SKM-1 treated with dmso at 0.1 percent for 144 hours (cell line): ENCODE data around the gene CST1.
"Not testable (repeated sequence)": the region's sequence is repeated elsewhere in the genome, so short reads cannot be mapped to it uniquely, and the experiment has no call there.

Experiments used
- DNase-seq: peaks from one replicate; lab custom pipeline; 2025; ENCODE audit not compliant: unreplicated experiment; lab: John Stamatoyannopoulos, UW

Gene CST1, protein sequence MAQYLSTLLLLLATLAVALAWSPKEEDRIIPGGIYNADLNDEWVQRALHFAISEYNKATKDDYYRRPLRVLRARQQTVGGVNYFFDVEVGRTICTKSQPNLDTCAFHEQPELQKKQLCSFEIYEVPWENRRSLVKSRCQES

GRCh38 chr20:23750786-23751185, at the start of gene CST1:
Gene CST1 (minus strand): TSS chr20:23750935. CDS start chr20:23750866, 69 bp downstream.
- not testable (repeated sequence) for DNase-seq

DNA sequence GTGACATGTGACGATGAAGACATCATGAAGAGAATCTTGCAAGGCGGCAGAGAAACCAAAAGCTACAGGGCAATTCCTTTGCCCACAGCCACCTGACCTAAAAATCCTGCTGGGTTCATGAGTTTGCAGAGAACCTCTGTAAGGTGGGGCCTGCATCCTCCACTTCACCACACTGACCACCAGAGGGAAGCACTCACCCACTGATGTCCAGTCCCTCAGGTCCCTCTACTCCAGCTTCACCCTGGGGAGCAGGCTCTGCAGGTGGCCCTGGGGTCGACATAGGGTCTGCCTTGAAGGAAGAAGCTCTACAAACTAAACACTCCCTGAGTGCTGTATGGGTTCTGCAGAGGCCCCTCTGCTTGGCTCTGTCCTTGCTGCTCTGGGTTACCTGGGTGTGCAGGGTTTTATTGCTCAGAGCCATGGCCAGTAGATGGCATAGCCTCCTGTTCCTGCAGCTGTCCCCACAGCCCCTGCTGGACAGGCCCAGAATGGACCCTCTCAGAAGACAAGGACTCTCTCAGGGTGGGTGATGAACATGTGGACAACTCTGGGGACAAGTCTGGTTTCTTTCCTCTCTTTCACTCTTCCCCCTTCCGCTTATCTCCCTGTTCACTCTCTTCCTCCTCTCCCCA, 48.6 kb upstream of the CST1 start:
- not testable (repeated sequence) for DNase-seq

GRCh38 chr20:23795526-23795925, 44.8 kb upstream of the CST1 start:
- DNase-seq: no peak

DNA sequence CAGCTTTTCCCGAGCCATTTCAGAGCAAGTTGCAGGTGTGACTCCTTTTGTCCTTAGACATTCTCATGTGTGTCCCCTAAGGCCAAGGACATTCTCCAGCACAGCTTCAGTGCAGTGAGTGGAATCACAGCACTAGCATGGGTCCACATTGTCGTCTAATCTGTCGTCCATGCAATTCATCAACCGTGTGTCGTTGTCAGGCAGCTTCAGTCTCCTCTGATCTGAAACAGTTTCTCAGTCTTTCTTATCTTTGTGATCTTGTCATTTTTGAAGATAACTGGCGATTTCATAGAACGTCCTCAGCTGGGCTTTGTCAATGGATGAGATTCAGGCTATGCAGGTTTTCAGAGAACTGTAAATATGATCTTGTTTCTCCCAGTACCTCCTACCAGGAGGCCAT, 44.1 kb upstream of the CST1 start:
- DNase-seq: no peak

DNA sequence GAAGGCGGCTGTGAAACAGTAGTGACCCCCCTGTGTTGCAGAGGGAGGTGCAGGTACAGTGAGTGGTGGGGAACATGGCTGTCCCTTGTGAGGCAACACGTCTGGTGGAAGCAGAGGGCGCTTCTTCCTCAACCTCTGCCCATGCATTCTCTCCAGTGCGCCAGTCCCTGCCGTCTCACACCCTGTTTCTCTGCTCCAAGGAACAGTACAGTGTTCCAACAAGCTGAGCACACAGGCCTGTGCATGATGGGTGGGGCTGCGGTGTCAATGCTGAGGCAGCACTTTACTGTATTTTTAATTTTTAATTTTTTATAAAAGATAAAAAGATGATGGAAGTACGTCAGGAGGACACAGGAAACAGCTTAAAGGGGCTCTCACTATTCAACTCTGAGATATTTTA, 43.3 kb upstream of the CST1 start:
- no peak for DNase-seq

GRCh38 chr20:23783447-23783846, 32.7 kb upstream of the CST1 start:
- no peak for DNase-seq

DNA sequence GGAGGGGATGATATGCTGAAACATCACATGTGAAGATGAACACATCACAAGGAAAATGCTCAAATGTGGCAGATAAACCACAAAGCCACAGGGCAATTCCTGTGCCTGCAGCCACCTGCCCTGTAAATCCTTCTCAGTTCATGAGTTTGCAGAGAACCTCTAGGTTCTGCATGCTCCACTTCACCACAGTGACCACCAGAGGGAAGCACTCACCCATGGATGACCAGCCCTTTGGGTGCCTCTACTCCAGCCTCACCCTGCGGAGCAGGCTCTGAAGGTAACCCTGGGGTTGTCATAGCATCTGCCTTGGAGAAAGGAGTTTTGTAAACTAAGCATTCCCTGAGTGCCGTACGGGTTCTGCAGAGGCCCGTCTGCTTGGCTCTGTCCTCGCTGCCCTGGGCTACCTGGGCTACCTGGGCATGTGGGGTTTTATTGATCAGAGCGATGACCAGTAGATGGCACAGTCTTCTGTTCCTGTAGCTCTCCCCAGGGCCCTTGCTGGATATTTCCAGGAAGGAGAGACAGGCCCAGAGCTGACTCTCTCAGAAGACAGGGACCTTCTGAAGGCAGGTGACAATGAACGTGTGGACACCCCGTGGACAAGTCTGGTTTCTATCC, 31.7 kb upstream of the CST1 start:
- DNase-seq: no peak

- not testable (repeated sequence) for DNase-seq
Measured at GRCh38 chr20:23778676-23779075, 27.9 kb upstream of the CST1 start.

- DNase-seq: not testable (repeated sequence)
Measured at GRCh38 chr20:23777380-23777779, 26.6 kb upstream of the CST1 start.

- DNase-seq: no peak
Measured at GRCh38 chr20:23776067-23776771, 25.5 kb upstream of the CST1 start.

GRCh38 chr20:23774081-23774480, 23.3 kb upstream of the CST1 start:
- no peak for DNase-seq

DNA sequence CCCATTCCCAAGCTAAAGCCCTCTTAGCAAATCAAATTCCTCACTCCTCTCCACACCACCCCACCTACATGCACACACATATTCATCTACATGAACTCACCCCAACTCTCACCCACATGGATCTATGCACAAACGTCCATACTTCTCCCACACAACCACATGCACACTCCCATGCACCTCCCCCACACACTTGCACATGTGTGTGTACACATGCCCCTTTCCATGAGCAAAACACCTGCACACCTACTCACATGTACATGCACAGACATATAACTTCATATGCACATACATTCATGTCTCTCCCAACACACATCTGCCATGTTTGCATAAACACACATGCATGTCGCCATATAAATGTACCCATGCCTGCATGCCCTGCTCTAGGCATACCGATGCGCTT, 22.8 kb upstream of the CST1 start:
- no peak for DNase-seq

DNA sequence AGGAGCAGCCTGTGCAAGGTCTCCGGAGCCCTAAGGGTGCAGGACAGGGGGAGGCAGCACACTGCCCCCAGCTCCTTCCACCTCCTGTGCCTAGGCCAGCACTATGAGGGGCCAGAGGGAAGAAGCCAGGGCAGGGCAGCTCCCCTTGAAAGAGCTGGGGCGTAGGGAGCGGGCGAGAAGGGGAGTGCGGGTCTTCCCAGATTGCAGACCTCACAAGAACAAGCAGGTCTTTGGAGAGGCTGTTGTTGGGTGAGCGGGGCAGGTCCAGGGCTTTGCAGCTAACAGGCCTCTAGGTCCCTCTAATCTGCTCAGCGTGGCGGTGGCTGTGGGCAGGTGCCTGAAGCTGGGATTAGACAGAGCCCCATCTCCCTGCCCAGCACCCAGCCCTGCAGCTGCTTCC, 22.4 kb upstream of the CST1 start:
- DNase-seq: no peak

DNA sequence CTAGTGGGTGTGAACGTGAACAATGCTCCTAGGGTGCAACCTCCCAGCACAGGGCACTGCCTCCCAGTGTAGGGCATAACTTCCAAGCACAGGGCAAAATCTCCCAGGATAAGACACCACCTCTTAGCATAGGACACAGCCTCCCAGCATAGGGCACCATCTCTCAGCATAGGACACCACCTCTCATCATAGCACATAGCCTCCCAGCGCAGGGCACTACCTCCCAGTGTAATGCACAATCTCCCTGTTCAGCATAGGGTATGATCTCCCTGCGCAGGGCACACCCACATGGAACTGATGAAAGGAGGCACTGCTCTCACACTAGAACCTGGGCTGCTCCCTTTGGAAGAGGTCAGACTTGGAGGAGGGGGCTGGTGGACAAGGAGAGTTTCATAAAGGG, 21.3 kb upstream of the CST1 start:
- no peak for DNase-seq

DNA sequence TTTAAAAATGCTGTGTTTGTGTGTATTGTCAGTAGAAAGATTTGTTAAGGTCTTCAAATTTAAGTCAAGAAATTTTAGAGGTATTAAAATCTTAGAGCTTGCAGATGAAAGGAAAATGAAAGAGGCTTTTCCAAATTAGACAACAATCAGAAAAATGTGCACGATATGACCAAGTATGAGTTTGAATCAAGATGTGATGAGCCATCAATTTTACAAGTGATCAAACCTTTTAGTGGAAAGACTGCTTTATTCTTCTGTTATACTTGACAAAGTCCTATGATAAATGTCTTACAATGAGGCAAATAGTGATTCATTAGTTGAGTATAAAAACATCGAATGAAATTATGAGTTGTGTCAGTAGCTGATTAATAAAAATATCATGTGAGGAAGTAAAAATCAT, 19.6 kb upstream of the CST1 start:
- DNase-seq: no peak

DNA sequence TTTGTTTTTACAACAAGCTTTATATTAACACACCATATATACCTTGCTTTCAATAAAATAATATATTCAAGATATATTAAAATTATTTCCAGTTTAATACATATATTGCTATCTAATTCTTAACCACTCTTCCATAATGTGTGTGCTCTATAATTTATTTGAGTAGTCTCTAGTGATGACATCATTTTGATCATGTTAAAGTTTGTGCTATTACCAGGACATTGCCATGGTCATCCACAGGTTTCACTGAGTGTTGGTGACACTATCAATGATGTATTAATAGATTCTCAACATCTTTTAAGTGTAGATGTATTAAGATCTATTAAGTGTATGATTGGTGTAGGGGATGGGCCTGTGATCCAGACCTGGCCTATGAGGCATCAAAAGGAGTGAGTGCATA, 17.8 kb upstream of the CST1 start:
- not testable (repeated sequence) for DNase-seq

DNA sequence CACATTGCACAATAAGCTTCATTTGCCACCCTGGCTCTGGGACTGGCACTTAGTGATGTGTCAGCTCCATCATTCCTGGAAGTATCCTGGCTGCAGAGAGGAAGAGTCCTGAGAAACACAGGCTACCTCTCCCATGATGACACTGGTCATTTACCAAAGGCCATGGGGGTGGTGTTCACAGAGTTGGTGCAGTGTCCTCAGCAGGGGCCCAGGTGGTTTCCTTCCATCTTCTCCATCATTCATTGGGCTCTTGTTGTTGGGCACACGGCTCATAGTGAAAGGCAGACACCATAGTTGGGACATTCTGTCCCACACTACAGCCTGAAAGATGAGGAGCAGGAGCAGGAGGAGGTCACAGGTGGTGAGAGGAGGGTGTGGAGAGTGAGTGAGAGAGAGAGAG, 15.8 kb upstream of the CST1 start:
- DNase-seq: no peak

GRCh38 chr20:23765578-23765977, 14.8 kb upstream of the CST1 start:
- DNase-seq: no peak

DNA sequence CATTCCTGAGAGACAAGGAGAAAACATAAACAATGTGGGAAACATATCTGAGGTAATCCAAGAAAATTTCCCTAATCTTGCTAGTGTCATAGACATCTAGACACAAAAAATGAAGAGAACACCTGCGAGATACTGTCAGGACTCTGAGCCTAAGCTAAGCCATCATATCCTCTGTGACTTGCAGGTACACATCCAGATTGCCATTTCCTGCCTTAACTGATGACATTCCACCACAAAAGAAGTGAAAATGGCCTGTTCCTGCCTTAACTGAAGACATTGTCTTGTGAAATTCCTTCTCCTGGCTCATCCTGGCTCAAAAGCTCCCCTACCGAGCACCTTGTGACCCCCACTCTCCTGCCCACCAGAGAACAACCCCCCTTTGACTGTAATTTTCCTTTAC, 13.9 kb upstream of the CST1 start:
- DNase-seq: not testable (repeated sequence)

DNA sequence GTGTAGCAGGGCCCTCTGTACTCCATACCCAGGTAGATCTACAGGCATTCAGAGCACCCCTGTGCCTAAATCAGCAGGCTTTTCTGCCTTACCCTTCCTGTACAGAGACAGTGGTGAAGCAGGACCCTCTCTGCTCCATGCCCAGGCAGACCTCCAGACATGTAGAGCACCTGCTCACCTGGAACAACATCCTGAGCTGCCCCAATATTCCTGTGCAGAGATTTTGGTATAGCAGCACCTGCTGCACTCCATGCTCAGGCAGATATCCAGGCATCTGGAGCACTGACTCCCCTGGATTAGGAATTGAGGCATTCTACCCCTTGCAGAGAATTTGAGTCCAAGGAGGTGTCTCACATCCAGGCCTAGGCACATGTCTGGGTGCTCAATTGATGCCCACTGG, 12.6 kb upstream of the CST1 start:
- no peak for DNase-seq

DNA sequence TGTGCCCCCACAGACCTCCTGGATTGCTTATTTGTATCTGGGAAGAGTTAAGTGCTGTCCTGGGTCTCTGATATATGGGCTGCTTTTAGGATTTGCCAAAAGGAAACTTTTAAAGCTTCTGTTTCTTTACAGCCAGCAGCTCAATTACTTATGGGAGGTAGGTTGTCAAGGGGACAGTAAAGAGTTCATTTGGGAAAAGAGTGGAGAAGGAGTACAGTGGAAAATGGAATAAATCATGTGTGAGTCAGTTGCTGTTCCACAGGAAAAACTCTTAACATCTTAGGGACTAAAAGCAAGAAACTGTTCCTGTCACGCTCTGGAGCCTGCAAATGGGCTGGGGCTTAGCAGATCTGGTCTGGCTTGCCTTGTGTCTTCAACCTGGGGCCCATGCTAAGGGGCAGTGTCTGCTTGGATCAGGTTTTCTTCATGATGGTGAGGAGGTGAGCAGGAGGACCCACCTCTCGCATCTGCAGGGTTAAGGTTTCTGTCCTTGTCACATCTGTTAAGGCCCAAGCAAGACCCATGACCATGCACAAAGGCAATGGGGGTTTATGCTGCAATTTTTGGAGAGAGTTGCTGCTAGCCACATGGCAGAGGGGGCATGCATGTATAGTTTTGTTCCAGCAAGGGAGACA, 8.7 kb upstream of the CST1 start:
- DNase-seq: no peak

DNA sequence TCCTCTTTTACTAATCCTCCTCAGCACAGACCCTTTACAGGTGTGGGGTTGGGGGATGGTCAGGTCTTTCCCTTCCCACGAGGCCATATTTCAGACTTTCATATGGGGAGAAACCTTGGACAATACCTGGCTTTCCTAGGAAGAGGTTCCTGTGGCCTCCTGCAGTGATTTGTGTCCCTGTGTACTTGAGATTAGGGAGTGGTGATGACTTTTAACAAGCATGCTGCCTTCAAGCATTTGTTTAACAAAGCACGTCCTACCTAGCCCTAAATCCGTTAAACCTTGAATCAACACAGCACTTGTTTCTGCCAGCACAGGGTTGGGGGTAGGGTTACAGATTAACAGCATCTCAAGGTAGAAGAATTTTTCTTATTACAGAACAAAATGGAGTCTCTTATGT, 6.1 kb upstream of the CST1 start:
- not testable (repeated sequence) for DNase-seq
